K562 (cell line): ENCODE results near the gene STT3A. TPM values are rescaled to one million over a fixed set of nuclear protein-coding genes. Genes with fewer than 3 reads are reported as not detected.
A peak's percentile ranks its signal among the peaks of the same experiment; 100 is the strongest.

ENCODE experiments used
- CAMTA2 ChIP-seq: fragments of 250-450 bp; sonication (Bioruptor Pico); conservative IDR thresholded peaks from 2 replicates; pipeline ENCODE4 v1.5.1; 2022
- GTF2F1 ChIP-seq: IDR thresholded peaks from 2 replicates; pipeline ENCODE4 v1.6.1; 2011; ENCODE audit warnings: low read depth, low read length, improper control_type of control experiment
- KAT2B ChIP-seq: IDR thresholded peaks from one replicate; pipeline ENCODE4 v1.6.1; 2012; ENCODE audit warnings: low read depth, mild to moderate bottlenecking, control low read depth, inconsistent platforms, low read length, moderate library complexity
- LARP7 ChIP-seq: fragments of 450-650 bp; IDR thresholded peaks from 2 replicates; pipeline ENCODE4 v1.6.1; 2016
- MAFG ChIP-seq: fragments of 450-650 bp; conservative IDR thresholded peaks from 2 replicates; pipeline ENCODE4 v1.6.1; 2016; ENCODE audit warnings: missing genetic modification characterization, missing compliant biosample characterization
- NFIX ChIP-seq: fragments of 250-450 bp; sonication (Bioruptor Pico); IDR thresholded peaks from 2 replicates; pipeline ENCODE4 v1.4.0; 2020; ENCODE audit warnings: low read depth, mild to moderate bottlenecking, moderate library complexity
- NFXL1 ChIP-seq: fragments of 450-650 bp; formaldehyde crosslinking; IDR thresholded peaks from 2 replicates; pipeline ENCODE4 v1.4.0; 2021; ENCODE audit warnings: mild to moderate bottlenecking
- SUPT5H ChIP-seq: fragments of 450-650 bp; IDR thresholded peaks from 2 replicates; pipeline ENCODE4 v1.6.1; 2016
- TCF7L2 ChIP-seq: fragments of 150-350 bp; IDR thresholded peaks from 2 replicates; pipeline ENCODE4 v1.6.1; 2016; ENCODE audit warnings: low read depth, mild to moderate bottlenecking, low read length, moderate library complexity
- ZNF354B ChIP-seq: fragments of 250-450 bp; sonication (Bioruptor Pico); IDR thresholded peaks from 2 replicates; pipeline ENCODE4 v1.4.0; 2020
- ZNF444 ChIP-seq: fragments of 250-450 bp; sonication (Bioruptor Pico); IDR thresholded peaks from 2 replicates; pipeline ENCODE4 v1.4.0; 2020; ENCODE audit warnings: mild to moderate bottlenecking, moderate library complexity
- ZNF668 ChIP-seq: fragments of 250-450 bp; sonication (Bioruptor Pico); IDR thresholded peaks from 2 replicates; pipeline ENCODE4 v1.8.0; 2022; ENCODE audit warnings: mild to moderate bottlenecking, inconsistent platforms
- polyA plus RNA-seq, 8 experiments: library from polyadenylated mRNA; depleted of rRNA in 4 of 8; stranded (reverse) in 5 of 8; unstranded in 3 of 8; fragments of >200 nt; fragmentation: Nextera tagmentation in 2 of 8; fragmentation: Illumina TruSeq in 1 of 8; extraction: Ambion mirVana in 2 of 8; extraction: Trizol in 1 of 8; gene quantifications; 2 replicates each; pipeline versions ENCODE4 v1.2.1 to v1.2.3, GENCODE V29; 2011 to 2014; ENCODE audit warnings: inconsistent platforms in 1 of 8, missing spikeins in 1 of 8
- total RNA-seq, 7 experiments: library from RNA; depleted of rRNA in 6 of 7; stranded (reverse); fragments of >200 nt in 6 of 7; fragmentation: Illumina TruSeq in 2 of 7; extraction: Trizol in 2 of 7; gene quantifications; 2 replicates each; pipeline versions ENCODE4 v1.2.1 to v1.2.3, GENCODE V29; 2011 to 2021; ENCODE audit warnings: low replicate concordance in 1 of 7
- TF ChIP-seq, protein P1 (sequence below), 3 experiments: IDR thresholded peaks in 2 of 3; conservative IDR thresholded peaks in 1 of 3; 2 replicates each; pipeline ENCODE4 v1.5.1; 2011 to 2012; ENCODE audit warnings: low read length in 3 of 3, mild to moderate bottlenecking in 3 of 3, control low read depth in 2 of 3, improper control_type of control experiment in 1 of 3, inconsistent platforms in 1 of 3, low read depth in 1 of 3, mixed read lengths in 1 of 3, moderate library complexity in 1 of 3; ENCODE audit not compliant: insufficient read depth in 2 of 3
- TF ChIP-seq, protein P2 (sequence below): fragments of 450-650 bp; IDR thresholded peaks from 2 replicates; pipeline ENCODE4 v1.6.1; 2018; ENCODE audit warnings: mild to moderate bottlenecking, low read depth; ENCODE audit not compliant: partially characterized antibody
- TF ChIP-seq, protein P3 (sequence below): fragments of 250-450 bp; sonication (Bioruptor Pico); IDR thresholded peaks from 2 replicates; pipeline ENCODE4 v1.8.0; 2022; ENCODE audit warnings: moderate library complexity, mild to moderate bottlenecking, inconsistent platforms
- TF ChIP-seq, protein P4 (sequence below), 3 experiments: fragments of 200-800 bp in 1 of 3; sonication (Bioruptor generic) in 1 of 3; sonication (generic) in 1 of 3; formaldehyde crosslinking in 1 of 3; IDR thresholded peaks; 2 replicates each; pipeline versions ENCODE4 v1.6.1 to v1.8.0; 2016 to 2022; ENCODE audit warnings: mild to moderate bottlenecking in 2 of 3, missing compliant biosample characterization in 2 of 3, missing genetic modification characterization in 2 of 3, missing genetic modification reagents in 1 of 3
- TF ChIP-seq, protein P5 (sequence below): fragments of 250-450 bp; sonication (Bioruptor Pico); IDR thresholded peaks from 2 replicates; pipeline ENCODE4 v1.5.0; 2021; ENCODE audit warnings: mild to moderate bottlenecking, moderate library complexity
- TF ChIP-seq, protein P6 (sequence below): fragments of 250-450 bp; sonication (Bioruptor Pico); IDR thresholded peaks from 2 replicates; pipeline ENCODE4 v1.8.0; 2022; ENCODE audit warnings: inconsistent platforms

The STT3A gene
- total and polyA plus RNA-seq, 9 of the 15 experiments (the other 6 are each of a cell fraction or from before 2014, with no cell fraction given): 70.7 to 330 (median 192) TPM

DNA sequence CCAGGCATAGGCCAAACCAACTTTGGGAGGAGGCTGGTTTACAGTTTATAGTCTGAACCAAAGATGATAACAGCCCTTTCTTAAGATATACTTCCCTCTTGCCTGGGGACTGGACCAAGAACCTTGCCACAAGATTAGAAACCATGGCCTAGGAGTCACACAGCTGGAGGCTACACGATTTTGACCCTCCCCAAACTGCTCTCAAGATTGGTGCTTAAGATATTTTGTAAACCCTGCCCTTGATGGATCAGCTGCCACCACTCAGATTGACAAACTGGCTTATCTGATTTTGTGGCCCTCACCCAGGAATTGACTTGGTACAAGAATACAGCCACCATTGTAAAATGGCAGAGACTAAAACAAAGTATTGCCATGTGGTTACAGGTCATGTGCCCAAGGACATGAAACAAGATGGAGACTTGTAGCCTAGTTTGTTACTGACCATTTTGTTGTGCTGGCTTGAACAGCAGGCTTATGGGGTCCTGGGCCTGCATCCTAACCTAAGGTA is 40.8 kb upstream of the STT3A start (continued):
- 0 out of 2 replicates have a peak, but pooled peaks have one; percentile 12 for TF ChIP-seq MAFG (tag)
- TF ChIP-seq, protein P1, sequence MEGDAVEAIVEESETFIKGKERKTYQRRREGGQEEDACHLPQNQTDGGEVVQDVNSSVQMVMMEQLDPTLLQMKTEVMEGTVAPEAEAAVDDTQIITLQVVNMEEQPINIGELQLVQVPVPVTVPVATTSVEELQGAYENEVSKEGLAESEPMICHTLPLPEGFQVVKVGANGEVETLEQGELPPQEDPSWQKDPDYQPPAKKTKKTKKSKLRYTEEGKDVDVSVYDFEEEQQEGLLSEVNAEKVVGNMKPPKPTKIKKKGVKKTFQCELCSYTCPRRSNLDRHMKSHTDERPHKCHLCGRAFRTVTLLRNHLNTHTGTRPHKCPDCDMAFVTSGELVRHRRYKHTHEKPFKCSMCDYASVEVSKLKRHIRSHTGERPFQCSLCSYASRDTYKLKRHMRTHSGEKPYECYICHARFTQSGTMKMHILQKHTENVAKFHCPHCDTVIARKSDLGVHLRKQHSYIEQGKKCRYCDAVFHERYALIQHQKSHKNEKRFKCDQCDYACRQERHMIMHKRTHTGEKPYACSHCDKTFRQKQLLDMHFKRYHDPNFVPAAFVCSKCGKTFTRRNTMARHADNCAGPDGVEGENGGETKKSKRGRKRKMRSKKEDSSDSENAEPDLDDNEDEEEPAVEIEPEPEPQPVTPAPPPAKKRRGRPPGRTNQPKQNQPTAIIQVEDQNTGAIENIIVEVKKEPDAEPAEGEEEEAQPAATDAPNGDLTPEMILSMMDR (IDR thresholded peaks at IDR 0.05 in 2 of 3, conservative IDR thresholded peaks at IDR 0.05 in 1 of 3; ENCODE audit: insufficient read depth in 2 of 3, low read depth in 1 of 3, low read length in 3 of 3): no peak
- TF ChIP-seq ZNF668: 0 out of 2 replicates have a peak, but pooled peaks have one; percentile 9
- no peak for TF ChIP-seq GTF2F1
- TF ChIP-seq LARP7: no peak
- TF ChIP-seq, protein P2, sequence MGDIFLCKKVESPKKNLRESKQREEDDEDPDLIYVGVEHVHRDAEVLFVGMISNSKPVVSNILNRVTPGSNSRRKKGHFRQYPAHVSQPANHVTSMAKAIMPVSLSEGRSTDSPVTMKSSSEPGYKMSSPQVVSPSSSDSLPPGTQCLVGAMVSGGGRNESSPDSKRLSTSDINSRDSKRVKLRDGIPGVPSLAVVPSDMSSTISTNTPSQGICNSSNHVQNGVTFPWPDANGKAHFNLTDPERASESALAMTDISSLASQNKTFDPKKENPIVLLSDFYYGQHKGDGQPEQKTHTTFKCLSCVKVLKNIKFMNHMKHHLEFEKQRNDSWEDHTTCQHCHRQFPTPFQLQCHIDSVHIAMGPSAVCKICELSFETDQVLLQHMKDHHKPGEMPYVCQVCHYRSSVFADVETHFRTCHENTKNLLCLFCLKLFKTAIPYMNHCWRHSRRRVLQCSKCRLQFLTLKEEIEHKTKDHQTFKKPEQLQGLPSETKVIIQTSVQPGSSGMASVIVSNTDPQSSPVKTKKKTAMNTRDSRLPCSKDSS: no peak
- TF ChIP-seq, protein P3, sequence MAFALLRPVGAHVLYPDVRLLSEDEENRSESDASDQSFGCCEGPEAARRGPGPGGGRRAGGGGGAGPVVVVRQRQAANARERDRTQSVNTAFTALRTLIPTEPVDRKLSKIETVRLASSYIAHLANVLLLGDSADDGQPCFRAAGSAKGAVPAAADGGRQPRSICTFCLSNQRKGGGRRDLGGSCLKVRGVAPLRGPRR (CRISPR knock-in tag): no peak
- TF ChIP-seq, protein P4, sequence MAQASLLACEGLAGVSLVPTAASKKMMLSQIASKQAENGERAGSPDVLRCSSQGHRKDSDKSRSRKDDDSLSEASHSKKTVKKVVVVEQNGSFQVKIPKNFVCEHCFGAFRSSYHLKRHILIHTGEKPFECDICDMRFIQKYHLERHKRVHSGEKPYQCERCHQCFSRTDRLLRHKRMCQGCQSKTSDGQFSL (CRISPR knock-in tag; IDR thresholded peaks at IDR 0.05): no peak
- TF ChIP-seq, protein P4 (tag; IDR thresholded peaks at IDR 0.05): peak in 1 of 2 experiments; percentile 66; a peak in 1 of 4 replicates
- TF ChIP-seq, protein P5, sequence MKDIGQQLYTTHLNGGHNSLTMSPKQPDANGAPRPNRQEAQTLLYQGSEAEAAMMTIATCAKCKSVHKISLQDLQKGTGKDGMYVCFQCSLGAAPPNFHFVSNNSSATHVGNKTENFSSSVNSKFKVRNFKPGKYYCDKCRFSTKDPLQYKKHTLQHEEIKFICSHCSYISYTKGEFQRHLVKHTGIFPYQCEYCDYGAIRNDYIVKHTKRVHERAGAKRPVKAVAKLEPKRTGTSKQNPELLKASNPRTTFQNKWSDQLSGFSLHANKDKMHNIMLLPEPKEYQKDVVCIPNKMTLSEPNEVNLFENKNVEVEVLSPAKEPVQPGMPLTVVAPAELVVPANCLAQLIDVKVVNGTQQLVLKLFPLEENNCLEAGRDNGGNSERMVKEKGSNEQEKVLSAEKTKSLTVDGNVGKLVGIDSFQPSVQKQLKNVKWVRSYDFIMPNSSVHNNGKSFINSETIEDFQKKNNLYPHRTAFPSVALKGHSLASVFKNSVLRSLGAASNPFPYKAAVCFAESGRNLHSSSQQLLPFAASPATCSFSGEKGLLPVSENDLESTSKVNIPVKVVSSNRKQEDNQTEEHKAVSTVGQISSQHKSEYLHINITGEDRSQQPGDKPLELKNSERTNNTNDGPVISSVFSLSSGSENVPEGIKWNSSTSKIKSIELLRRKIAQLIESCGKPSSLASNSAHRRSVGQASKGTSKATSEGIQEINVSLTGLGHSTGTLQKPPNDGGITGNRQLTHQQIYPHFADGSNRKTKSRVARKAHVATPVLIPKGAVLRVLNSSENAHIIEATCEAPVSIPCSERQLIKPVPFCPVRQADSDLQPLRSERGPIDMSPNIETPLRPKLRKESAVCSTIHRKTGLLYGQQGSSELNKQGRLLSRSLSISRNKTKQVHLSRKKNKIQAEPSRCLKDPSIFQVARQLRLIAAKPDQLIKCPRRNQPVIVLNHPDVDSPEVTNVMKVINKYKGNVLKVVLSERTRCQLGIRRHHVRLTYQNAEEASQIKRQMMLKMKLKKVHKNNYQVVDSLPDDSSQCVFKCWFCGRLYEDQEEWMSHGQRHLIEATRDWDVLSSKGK (CRISPR knock-in tag): no peak
- no peak for TF ChIP-seq CAMTA2
- TF ChIP-seq NFIX (CRISPR knock-in tag): no peak
- TF ChIP-seq, protein P6, sequence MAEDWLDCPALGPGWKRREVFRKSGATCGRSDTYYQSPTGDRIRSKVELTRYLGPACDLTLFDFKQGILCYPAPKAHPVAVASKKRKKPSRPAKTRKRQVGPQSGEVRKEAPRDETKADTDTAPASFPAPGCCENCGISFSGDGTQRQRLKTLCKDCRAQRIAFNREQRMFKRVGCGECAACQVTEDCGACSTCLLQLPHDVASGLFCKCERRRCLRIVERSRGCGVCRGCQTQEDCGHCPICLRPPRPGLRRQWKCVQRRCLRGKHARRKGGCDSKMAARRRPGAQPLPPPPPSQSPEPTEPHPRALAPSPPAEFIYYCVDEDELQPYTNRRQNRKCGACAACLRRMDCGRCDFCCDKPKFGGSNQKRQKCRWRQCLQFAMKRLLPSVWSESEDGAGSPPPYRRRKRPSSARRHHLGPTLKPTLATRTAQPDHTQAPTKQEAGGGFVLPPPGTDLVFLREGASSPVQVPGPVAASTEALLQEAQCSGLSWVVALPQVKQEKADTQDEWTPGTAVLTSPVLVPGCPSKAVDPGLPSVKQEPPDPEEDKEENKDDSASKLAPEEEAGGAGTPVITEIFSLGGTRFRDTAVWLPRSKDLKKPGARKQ (CRISPR knock-in tag): no peak
- TF ChIP-seq KAT2B: no peak
- TF ChIP-seq NFXL1 (CRISPR knock-in tag): 0 out of 2 replicates have a peak, but pooled peaks have one; percentile 59
- TF ChIP-seq TCF7L2: no peak
- TF ChIP-seq ZNF354B (CRISPR knock-in tag): peak; percentile 57; the same call in 1 of the 2 replicates
- TF ChIP-seq ZNF444 (CRISPR knock-in tag): no peak
- TF ChIP-seq SUPT5H: no peak
